ENCODE data around the gene PKP2.

DNA sequence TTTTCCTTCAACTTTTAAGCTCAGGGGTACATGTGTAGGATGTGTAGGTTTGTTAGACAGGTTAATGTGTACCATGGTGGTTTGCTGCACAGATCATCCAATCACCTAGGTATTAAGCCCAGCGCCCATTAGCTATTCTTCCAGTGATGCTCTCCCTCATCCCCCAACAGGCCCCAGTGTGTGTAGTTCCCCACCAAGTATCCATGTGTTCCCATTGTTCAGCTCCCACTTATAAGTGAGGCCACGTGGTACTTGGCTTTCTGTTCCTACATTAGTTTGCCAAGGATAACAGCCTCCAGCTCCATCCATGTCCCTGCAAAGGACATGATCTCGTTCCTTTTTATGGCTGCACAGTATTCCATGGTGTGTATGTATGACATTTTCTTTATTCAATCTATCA lies 92.3 kb downstream of the PKP2 start:
- TF ChIP-seq, protein P1, sequence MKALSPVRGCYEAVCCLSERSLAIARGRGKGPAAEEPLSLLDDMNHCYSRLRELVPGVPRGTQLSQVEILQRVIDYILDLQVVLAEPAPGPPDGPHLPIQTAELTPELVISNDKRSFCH (CRISPR knock-in tag; IDR thresholded peaks at IDR 0.05), result no peak
- TF ChIP-seq, protein P1 (tag; IDR thresholded peaks at IDR 0.05), result no peak
- TF ChIP-seq, protein P2, sequence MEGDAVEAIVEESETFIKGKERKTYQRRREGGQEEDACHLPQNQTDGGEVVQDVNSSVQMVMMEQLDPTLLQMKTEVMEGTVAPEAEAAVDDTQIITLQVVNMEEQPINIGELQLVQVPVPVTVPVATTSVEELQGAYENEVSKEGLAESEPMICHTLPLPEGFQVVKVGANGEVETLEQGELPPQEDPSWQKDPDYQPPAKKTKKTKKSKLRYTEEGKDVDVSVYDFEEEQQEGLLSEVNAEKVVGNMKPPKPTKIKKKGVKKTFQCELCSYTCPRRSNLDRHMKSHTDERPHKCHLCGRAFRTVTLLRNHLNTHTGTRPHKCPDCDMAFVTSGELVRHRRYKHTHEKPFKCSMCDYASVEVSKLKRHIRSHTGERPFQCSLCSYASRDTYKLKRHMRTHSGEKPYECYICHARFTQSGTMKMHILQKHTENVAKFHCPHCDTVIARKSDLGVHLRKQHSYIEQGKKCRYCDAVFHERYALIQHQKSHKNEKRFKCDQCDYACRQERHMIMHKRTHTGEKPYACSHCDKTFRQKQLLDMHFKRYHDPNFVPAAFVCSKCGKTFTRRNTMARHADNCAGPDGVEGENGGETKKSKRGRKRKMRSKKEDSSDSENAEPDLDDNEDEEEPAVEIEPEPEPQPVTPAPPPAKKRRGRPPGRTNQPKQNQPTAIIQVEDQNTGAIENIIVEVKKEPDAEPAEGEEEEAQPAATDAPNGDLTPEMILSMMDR (IDR thresholded peaks at IDR 0.05 in 2 of 3, conservative IDR thresholded peaks at IDR 0.05 in 1 of 3; ENCODE audit: insufficient read depth in 2 of 3, low read depth in 1 of 3, low read length in 3 of 3), result no peak
- TF ChIP-seq FOSL1 (tag; conservative IDR thresholded peaks at IDR 0.05) (no peak), ETV6 (IDR thresholded peaks at IDR 0.05; ENCODE audit: borderline replicate concordance in 1 of 2, low read depth in 2 of 2, low read length in 1 of 2) (no peak), ETV6 (CRISPR knock-in tag; IDR thresholded peaks at IDR 0.05; ENCODE audit: borderline replicate concordance) (no peak)
- TF ChIP-seq, protein P3, sequence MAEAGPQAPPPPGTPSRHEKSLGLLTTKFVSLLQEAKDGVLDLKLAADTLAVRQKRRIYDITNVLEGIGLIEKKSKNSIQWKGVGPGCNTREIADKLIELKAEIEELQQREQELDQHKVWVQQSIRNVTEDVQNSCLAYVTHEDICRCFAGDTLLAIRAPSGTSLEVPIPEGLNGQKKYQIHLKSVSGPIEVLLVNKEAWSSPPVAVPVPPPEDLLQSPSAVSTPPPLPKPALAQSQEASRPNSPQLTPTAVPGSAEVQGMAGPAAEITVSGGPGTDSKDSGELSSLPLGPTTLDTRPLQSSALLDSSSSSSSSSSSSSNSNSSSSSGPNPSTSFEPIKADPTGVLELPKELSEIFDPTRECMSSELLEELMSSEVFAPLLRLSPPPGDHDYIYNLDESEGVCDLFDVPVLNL (CRISPR knock-in tag; IDR thresholded peaks at IDR 0.05; ENCODE audit: low read depth), result no peak
